OCI-LY3 (cell line): ENCODE measurements around the gene TMCO1.

Experiments used
- H2AFZ ChIP-seq: fragments of 200-600, 300-600 bp; shearing (Covaris generic); 2 replicates; pipeline ENCODE4 v1.6.0; 2014; ENCODE audit warnings: antibody characterized with exemption, low read depth, low read length
- H3K27ac ChIP-seq: fragments of 200-600, 300-600 bp; sonication (generic); 2 replicates; pipeline ENCODE4 v1.5.1; 2014; ENCODE audit warnings: mild to moderate bottlenecking, low read length, moderate library complexity, mixed read lengths
- H3K27me3 ChIP-seq: fragments of 200-600, 300-600 bp; sonication (generic); 2 replicates; pipeline ENCODE4 v1.6.1; 2014; ENCODE audit warnings: low read depth, low read length, mixed read lengths
- H3K36me3 ChIP-seq: fragments of 200-600, 300-600 bp; sonication (generic); replicated peaks from 2 replicates; pipeline ENCODE3; 2014; ENCODE audit warnings: low read depth, low read length, mixed read lengths
- H3K4me1 ChIP-seq: fragments of 300-600, 200-600 bp; sonication (generic); 2 replicates; pipeline ENCODE4 v1.6.1; 2014; ENCODE audit warnings: low read length, mixed read lengths
- H3K4me2 ChIP-seq: fragments of 200-600, 300-600 bp; sonication (generic); 2 replicates; pipeline ENCODE4 v1.6.1; 2014; ENCODE audit warnings: low read length, mixed read lengths
- H3K4me3 ChIP-seq: fragments of 300-600, 200-600 bp; sonication (generic); 2 replicates; pipeline ENCODE4 v1.5.1; 2014; ENCODE audit warnings: antibody characterized with exemption, mild to moderate bottlenecking, low read length, moderate library complexity
- H3K79me2 ChIP-seq: fragments of 300-600, 200-600 bp; shearing (Covaris generic); 2 replicates; pipeline ENCODE4 v1.6.1; 2014; ENCODE audit warnings: mild to moderate bottlenecking, low read length, mixed read lengths
- H3K9ac ChIP-seq: fragments of 300-600, 200-600 bp; shearing (Covaris generic); 2 replicates; pipeline ENCODE4 v1.6.0; 2014; ENCODE audit warnings: mild to moderate bottlenecking, low read length, moderate library complexity
- H3K9me3 ChIP-seq: fragments of 200-600, 300-600 bp; shearing (Covaris generic); 2 replicates; pipeline ENCODE4 v1.6.1; 2014; ENCODE audit warnings: low read length, mixed read lengths; ENCODE audit not compliant: insufficient read depth
- H4K20me1 ChIP-seq: fragments of 200-600, 300-600 bp; sonication (generic); 2 replicates; pipeline ENCODE4 v1.6.1; 2016; ENCODE audit warnings: low read length, mixed read lengths; ENCODE audit not compliant: insufficient read depth
- EZH2phosphoT487 ChIP-seq: fragments of 200-600 bp; shearing (Covaris generic); IDR thresholded peaks from 2 replicates; pipeline ENCODE4 v1.6.1; 2018; ENCODE audit warnings: antibody characterized with exemption, mixed run types, low read depth
- TF ChIP-seq, protein P1 (sequence below): fragments of 200-600, 300-600 bp; sonication (generic); IDR thresholded peaks from 2 replicates; pipeline ENCODE4 v1.5.1; 2014; ENCODE audit warnings: antibody characterized with exemption, low read length, low read depth

The TMCO1 gene

GRCh38 chr1:165764277-165764676 lies 4.4 kb downstream of the TMCO1 start:
- Histone ChIP-seq H3K9me3 (no peaks in the 10 kb centered on the region), H3K4me3 (no peak overlapping the region), H2AFZ (no peak overlapping the region), H3K79me2 (peaks cover 16% of the 10 kb centered on the region), H3K27me3 (no peaks in the 10 kb centered on the region), H3K4me2 (no peak overlapping the region), H3K27ac (no peak overlapping the region), H3K9ac (no peak overlapping the region), H3K4me1 (peaks cover 7% of the 10 kb centered on the region), H3K36me3 (peaks cover 25% of the 10 kb centered on the region), H4K20me1 (no peaks in the 10 kb centered on the region)
- TF ChIP-seq, protein P1, sequence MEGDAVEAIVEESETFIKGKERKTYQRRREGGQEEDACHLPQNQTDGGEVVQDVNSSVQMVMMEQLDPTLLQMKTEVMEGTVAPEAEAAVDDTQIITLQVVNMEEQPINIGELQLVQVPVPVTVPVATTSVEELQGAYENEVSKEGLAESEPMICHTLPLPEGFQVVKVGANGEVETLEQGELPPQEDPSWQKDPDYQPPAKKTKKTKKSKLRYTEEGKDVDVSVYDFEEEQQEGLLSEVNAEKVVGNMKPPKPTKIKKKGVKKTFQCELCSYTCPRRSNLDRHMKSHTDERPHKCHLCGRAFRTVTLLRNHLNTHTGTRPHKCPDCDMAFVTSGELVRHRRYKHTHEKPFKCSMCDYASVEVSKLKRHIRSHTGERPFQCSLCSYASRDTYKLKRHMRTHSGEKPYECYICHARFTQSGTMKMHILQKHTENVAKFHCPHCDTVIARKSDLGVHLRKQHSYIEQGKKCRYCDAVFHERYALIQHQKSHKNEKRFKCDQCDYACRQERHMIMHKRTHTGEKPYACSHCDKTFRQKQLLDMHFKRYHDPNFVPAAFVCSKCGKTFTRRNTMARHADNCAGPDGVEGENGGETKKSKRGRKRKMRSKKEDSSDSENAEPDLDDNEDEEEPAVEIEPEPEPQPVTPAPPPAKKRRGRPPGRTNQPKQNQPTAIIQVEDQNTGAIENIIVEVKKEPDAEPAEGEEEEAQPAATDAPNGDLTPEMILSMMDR = no peak
- TF ChIP-seq EZH2phosphoT487 = no peak

GRCh38 chr1:165763442-165763841 lies 5.2 kb downstream of the TMCO1 start:
- H3K79me2 ChIP-seq = peaks cover 12% of the 10 kb centered on the region

DNA sequence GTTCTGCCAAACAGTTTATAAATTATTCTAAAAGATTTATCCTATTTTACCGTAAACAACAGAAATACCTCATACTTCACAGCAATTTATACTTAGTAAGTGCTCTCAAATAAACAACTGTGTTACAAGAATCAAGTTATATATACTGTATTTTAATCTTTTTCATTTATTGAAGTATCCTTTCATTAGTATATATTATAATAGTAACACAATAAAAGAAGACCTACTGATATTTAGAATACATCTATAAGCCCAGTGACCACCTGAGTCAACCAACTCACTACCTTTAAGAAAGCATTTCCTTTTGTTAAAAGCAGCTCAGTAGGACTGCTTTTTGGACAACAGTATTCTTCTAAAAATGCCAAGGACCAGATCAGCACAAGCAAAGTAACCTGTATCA lies 5.9 kb downstream of the TMCO1 start:
- no peaks in the 10 kb centered on the region for H3K27me3 ChIP-seq
- peaks cover 5% of the 10 kb centered on the region for H3K79me2 ChIP-seq
- H3K36me3 ChIP-seq = peaks cover 29% of the 10 kb centered on the region
- H3K9me3 ChIP-seq = no peaks in the 10 kb centered on the region
- H3K27ac ChIP-seq = no peak overlapping the region
- no peak overlapping the region for H3K4me2 ChIP-seq
- H4K20me1 ChIP-seq = no peaks in the 10 kb centered on the region
- TF ChIP-seq, protein P1 = no peak
- TF ChIP-seq EZH2phosphoT487 = no peak
- peaks cover 3% of the 10 kb centered on the region for H3K4me1 ChIP-seq
- H2AFZ ChIP-seq = no peak overlapping the region
- H3K4me3 ChIP-seq = no peak overlapping the region
- H3K9ac ChIP-seq = no peak overlapping the region

More at GRCh38 chr1:165763442-165763841, 5.2 kb downstream of the TMCO1 start:
- peaks cover 25% of the 10 kb centered on the region for H3K36me3 ChIP-seq
- H2AFZ ChIP-seq = no peak overlapping the region
- H3K4me1 ChIP-seq = peaks cover 7% of the 10 kb centered on the region
- H3K27ac ChIP-seq = no peak overlapping the region
- H4K20me1 ChIP-seq = no peaks in the 10 kb centered on the region
- no peak overlapping the region for H3K9ac ChIP-seq
- no peaks in the 10 kb centered on the region for H3K27me3 ChIP-seq
- H3K4me3 ChIP-seq = no peak overlapping the region
- H3K4me2 ChIP-seq = no peak overlapping the region
- H3K9me3 ChIP-seq = no peaks in the 10 kb centered on the region
- no peak for TF ChIP-seq EZH2phosphoT487
- TF ChIP-seq, protein P1 = no peak

- Histone ChIP-seq H3K9me3 (no peaks in the 10 kb centered on the region), H3K4me3 (no peak overlapping the region), H3K36me3 (peaks cover 12% of the 10 kb centered on the region), H3K27me3 (no peaks in the 10 kb centered on the region), H2AFZ (no peak overlapping the region), H3K4me2 (no peak overlapping the region), H3K79me2 (no peaks in the 10 kb centered on the region), H4K20me1 (no peaks in the 10 kb centered on the region), H3K4me1 (peaks cover 1% of the 10 kb centered on the region; the same call in 1 of the 2 replicates), H3K9ac (no peak overlapping the region), H3K27ac (no peak overlapping the region)
- no peak for TF ChIP-seq EZH2phosphoT487
- TF ChIP-seq, protein P1 = no peak
Measured at GRCh38 chr1:165759095-165759494, 9.6 kb downstream of the TMCO1 start.
